Activated CD4-positive, CD25-positive, alpha-beta regulatory T cell treated with anti-CD3 and anti-CD28 coated beads, Interleukin-2, amount 50 U/mL, for 24 hours (primary cell): Measurements from ENCODE around the gene CANT1.
A peak's percentile ranks its signal among the peaks of the same experiment; 100 is the strongest.

Source experiments
- ATAC-seq, 2 donors: fragments of 150-1000 bp; cut with Tn5 transposase; one replicate each; pipeline ENCODE4 v1.10.0; 2021; ENCODE audit warnings: mild to moderate bottlenecking in 1 of 2, moderate library complexity in 1 of 2

CANT1 gene

DNA sequence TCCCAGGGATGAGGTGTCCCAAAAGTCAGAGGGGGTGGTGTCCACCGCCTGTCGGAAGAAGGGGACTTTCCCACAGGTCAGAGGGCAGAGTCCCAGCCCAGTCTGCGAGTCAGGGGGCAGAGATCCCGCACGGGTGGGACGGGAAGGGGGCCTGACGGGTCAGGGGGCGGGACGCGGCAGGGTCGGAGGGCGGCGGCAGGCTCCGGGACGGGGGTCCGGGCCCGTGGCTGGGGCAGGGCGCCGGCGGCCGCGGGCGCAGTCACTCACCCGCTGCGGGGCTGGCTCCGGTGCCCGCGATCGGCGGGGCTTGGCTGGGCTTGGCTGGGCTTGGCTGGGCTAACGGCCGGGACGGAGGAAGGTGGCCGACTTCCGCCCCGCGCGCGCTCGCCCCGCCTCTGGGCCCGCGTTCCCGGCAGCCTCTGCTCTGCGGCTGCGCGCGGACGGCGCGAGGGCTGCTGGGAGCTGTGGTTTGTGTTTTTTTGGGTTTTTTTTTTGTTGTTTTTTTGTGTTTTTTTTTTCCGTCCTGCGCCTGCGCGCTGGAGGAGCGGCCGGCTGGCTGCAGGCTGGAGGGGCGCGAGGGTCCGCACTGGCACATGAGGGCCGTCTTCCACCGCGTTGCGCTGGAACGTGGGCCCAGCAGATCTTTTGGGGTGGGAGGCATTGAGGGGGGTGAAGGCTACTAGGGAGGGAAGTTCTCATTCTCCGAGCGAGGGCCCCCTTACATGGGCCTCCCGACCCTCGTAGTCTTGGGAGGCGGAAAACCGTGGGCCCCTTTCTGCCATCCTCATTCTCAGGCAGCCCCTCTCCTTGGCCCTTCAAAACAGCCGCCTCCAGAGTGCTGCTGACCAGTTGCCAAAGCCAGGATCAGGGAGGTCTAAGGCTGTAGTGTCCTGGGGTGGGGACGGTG lies at the start of gene CANT1:
Gene CANT1, minus strand, starts transcription at position 368 of the 907 bp plus-strand sequence. CDS start 12,142 bp downstream, outside the sequence.
- peak; percentile 96 for ATAC-seq

DNA sequence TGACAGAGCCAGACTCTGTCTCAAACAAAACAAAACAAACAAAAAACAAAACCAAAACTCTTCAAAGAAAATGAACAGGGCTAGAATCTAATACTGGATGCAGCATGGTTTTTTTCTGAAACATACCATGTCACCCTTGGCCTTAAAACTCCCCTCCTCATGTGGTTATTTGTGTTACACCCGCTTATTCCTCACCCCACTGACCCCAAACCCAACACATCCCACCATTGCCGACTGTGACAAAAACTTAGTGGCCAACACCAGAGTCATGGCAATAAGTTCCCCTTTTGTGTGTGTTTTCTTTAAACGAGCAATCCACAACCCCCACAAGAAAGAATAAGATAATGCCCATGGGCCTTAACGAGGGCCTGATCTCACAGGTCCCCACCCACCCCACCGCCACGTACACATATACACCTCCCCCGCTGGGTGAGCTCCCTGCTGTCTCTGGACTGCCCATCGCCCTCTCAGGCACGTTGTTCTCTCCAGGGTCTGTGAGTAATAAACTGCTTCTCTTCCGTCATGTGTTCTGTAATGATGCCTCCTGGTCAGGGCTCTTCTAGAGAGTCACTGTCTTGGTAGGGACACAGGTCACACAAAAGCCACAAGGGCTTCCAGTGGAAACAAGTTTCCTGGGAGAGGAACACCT lies 48.3 kb upstream of the CANT1 start:
- ATAC-seq, result no peak

- no peak for ATAC-seq
Measured at GRCh38 chr17:79055197-79055596, 45.6 kb upstream of the CANT1 start.

- no peak for ATAC-seq
Measured at GRCh38 chr17:79054200-79054960, 44.8 kb upstream of the CANT1 start.

DNA sequence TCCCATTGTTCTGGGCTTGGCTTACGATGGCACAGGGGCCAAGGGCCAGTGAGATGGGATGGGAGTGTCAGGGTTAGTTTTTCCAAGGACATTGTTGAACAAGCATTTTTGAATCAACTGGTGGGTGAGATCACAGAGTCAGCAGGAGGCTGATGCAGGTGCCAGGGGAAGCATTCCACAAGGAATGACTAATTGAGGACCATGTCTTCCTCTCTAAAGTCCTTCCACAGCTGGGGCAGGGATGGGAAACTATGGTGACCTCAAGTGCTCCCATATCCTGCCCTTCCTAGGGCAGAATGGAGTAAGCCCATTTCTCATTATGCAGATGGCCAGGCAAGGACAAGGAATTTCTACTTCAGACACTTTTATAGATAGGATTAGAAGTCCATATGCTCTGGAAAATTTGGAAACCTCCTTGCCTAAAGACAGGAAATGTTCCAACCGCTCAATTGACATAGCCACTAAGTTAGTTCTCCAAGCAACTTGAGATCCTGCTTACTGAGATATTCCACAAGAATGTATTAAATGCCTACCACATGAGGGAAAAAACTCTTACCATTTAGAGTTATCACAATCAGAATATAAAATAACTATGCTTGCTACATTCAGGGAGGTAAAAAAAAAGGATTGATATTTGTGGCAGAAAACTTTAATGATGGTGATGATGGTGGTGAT lies 43.8 kb upstream of the CANT1 start:
- no peak for ATAC-seq

DNA sequence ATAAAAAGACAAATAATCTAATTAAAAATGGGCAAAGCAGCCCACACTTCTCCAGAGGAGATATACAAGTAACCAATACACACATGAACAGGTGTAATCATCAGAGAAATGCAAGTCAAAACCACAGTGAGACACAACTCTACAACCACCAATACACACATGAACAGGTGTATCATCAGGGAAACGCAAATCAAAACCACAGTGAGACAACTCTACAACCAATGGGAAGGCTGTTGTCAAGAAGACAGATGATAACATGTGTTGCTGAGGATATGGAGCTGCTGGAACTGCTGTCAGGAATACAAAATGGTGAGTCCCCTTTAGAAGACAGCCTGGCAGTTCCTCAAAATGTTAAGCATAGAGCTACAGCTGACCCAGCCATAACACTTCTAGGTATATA lies 42.6 kb upstream of the CANT1 start:
- ATAC-seq, result no peak

DNA sequence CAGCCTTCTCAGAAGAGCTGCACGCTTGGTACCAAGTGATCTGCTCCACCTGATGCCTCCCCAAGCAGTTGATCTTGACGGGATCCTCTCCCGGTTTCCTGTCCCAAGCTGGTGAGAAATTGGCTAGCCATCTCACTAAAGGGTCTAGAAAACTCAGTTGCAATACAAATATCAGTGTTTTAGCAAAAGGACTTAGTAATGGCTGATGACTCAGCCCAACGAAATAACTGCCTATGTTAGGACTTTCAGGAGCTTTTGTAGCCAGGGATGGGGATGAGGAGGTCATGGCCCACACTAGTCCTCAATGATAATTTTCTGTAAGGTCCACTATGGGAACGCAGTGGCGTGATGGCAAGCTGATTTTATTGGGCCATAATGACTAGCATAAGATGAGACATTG lies 41.7 kb upstream of the CANT1 start:
- no peak for ATAC-seq

- ATAC-seq, result no peak
Measured at GRCh38 chr17:79050551-79050950, 41.0 kb upstream of the CANT1 start.

DNA sequence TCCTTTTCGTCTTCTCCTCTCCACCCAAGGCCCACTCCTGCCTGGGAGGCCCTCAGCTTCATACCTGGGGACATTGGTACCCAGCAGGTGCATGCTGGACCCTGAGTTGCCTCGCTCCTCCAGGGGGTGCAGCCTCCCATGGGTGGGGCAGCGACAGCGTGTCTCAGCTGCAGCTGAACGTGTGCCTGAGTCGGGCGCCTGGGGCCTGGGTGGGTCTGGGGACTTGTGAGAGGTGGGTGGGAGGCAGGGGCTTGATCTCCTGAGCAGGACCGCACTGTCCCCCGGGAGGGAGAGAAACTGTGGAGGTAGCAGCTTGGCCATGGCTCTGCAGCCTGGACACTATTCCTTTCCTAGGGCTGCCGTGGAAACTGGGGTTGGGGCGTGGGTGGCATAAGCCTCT lies 40.3 kb upstream of the CANT1 start:
- no peak for ATAC-seq

DNA sequence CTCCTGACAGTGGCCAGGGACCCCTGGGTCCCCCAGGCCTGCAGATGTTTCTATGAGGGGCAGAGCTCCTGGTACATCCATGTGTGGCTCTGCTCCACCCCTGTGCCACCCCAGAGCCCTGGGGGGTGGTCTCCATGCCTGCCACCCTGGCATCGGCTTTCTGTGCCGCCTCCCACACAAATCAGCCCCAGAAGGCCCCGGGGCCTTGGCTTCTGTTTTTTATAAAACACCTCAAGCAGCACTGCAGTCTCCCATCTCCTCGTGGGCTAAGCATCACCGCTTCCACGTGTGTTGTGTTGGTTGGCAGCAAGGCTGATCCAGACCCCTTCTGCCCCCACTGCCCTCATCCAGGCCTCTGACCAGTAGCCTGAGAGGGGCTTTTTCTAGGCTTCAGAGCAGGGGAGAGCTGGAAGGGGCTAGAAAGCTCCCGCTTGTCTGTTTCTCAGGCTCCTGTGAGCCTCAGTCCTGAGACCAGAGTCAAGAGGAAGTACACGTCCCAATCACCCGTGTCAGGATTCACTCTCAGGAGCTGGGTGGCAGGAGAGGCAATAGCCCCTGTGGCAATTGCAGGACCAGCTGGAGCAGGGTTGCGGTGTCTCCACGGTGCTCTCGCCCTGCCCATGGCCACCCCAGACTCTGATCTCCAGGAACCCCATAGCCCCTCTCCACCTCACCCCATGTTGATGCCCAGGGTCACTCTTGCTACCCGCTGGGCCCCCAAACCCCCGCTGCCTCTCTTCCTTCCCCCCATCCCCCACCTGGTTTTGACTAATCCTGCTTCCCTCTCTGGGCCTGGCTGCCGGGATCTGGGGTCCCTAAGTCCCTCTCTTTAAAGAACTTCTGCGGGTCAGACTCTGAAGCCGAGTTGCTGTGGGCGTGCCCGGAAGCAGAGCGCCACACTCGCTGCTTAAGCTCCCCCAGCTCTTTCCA lies 39.5 kb upstream of the CANT1 start:
- ATAC-seq, result no peak

GRCh38 chr17:79047923-79048825 lies 38.6 kb upstream of the CANT1 start:
- ATAC-seq, result no peak

GRCh38 chr17:79047291-79047920 lies 37.8 kb upstream of the CANT1 start:
- ATAC-seq, result no peak

- no peak for ATAC-seq
Measured at GRCh38 chr17:79046916-79047280, 37.3 kb upstream of the CANT1 start.

DNA sequence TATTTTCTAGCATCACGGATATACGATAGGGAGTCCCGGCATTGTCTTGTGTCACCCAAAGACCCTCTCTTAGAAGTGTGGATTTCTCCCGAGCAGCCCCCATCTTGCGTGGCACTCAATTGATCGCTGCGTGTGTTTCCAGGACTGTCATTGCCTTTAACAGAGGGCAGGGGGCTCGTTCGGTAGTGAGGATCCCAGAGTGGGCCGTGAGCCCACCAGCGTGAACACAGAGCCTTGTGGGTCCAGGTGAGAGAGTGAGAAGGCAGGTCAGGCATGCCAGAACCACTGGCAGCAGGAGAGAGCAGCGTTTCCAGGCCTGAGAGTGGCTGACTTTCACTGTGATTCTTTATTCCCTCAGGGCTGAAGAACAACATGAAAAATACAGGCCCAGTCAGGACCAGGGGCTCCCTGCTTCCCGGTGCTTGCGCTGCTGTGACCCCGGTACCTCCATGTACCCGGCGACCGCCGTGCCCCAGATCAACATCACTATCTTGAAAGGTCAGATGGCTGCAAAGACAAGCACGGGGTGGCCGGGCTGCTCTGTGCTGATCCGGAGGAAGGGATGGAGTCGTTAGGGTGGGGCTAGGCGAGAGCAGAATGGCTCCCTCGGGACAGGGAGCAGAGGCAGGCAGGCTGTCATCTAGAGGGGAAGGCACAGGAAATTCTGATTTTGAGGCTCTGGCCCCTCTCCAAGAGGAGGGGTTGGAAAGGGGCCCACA lies 36.8 kb upstream of the CANT1 start:
- no peak for ATAC-seq

DNA sequence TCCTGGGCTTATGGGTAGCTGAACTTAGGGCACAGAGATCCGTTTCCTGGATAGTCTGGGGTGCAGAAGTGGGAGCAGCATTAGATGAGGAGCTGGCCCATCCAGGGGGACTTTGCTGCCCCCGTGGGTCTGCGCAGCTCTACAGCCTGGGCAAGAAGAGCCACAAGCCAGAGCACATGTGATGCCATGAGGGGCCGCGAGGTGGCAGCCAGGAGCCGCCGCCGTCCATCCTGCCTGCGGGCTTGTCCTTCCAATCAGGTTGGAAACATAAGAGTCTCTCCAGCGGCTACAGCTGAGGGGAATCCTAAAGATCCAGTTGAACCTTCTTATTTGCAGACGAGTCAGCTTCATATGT lies 36.3 kb upstream of the CANT1 start:
- ATAC-seq, result peak; percentile 48 to 76

DNA sequence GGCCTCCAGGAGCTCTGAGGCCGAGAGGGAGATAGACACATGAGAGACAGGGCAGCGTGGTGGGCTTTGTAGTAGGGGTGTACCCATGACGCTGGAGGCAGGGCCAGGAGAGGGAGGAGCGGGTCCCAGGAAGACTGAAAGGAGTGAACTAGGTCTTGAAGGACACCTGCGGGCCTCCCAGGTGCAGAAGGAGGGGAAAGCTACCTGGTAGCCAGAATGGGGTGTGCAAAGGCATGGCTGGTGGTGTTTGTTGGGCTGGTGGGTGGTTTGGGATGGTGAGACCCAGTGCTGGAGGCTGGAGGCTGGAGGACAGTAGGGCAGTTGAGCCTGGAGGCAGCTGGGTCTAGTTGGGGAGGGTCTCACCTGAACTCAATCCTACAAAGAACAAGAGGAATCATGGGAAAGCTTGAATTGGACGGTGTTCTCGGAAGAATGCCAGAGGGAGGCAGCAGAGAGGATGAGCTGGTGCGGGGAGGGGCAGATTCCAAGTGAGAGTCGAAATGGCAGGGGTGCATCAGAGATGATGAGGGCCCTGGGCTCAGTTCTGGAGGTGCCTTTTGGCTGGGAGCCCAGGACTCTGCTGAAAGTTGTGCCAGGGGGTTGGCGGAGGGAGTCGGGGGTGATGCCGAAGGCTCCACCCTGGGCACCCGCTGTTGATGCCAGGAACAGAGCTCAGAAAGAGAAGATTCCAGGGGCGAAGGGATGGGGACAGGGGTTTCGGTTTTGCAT lies 35.6 kb upstream of the CANT1 start:
- ATAC-seq, result no peak

DNA sequence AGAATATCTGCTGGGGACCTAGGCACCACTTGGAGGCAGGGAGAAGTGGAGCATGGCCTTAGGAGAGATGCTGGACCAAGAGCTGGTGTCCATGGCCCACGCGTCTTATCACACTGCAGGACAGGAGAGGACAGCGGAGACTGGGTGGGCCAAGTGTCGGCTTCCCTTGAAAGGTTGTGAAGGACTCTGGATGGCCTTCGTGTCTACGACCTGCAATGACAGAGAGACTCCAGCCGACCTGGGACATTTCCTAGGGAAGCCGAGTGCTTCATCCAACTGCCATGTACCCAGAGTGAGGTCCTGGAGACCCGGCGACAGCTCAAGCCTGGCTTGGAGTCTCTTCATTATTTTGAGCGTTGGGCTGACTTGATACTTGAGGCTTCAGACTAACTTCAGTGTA lies 34.9 kb upstream of the CANT1 start:
- ATAC-seq, result no peak

- ATAC-seq, result no peak
Measured at GRCh38 chr17:79043931-79044320, 34.4 kb upstream of the CANT1 start.
